Effector CD4-positive, alpha-beta T cell (primary cell): Measurements from ENCODE around the gene POM121.
"Not testable (repeated sequence)": the region's sequence is repeated elsewhere in the genome, so short reads cannot be mapped to it uniquely, and the experiment has no call there.

Experiments
- DNase-seq: peaks from one replicate; pipeline ENCODE4 v3.0.0-alpha.2; 2020

Gene POM121

GRCh38 chr7:72949686-72950085 lies 24.8 kb downstream of the POM121 start:
- DNase-seq = not testable (repeated sequence)

DNA sequence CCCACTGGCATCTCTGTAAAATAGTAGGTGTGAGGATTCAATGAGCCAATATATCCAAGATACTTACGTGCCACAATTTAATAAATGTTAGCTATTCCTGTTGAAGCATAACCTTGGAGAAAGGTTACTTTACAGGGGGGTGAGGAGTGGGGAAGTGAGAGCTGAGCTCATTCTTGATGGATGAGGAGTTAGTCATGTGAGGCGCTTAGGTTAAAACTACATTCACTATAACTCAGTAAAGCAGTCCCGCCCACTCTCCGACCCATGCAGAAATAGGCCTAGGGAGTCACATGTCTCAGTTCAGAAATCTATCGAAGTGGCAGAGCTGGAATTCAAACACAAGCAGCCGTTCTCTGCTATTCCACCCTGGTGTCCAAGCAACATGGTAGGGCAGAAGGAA lies 25.5 kb downstream of the POM121 start:
- not testable (repeated sequence) for DNase-seq

- not testable (repeated sequence) for DNase-seq
Measured at GRCh38 chr7:72953901-72954562, 29.1 kb downstream of the POM121 start.

- DNase-seq = not testable (repeated sequence)
Measured at GRCh38 chr7:72954563-72955198, 29.8 kb downstream of the POM121 start.

- DNase-seq = not testable (repeated sequence)
Measured at GRCh38 chr7:72960029-72960428, 35.1 kb downstream of the POM121 start.

- not testable (repeated sequence) for DNase-seq
Measured at GRCh38 chr7:72960626-72961345, 35.9 kb downstream of the POM121 start.

GRCh38 chr7:72961346-72961650 lies 36.4 kb downstream of the POM121 start:
- not testable (repeated sequence) for DNase-seq

- DNase-seq = not testable (repeated sequence)
Measured at GRCh38 chr7:72963056-72963455, 38.2 kb downstream of the POM121 start.

- DNase-seq = not testable (repeated sequence)
Measured at GRCh38 chr7:72965186-72965975, 40.5 kb downstream of the POM121 start.

DNA sequence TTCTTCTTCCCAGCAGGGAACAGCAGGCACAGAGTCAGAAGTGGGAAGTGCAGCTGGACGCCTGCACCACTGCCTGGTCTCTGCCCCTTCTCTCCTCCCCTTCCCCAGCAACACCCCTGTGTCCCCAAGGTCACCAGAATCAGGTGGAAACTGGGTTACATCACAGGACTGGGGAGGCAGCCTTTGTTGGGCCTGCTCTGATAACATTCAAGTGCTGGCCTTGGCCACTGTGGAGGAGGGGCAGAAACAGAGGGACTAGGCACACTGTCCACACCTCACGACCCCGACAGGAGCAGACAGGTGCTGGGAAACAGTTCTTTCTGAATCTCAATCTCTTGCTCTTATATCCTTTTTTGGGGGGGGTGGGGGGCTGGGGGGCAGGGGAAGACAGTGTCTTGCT lies 42.0 kb downstream of the POM121 start:
- DNase-seq = not testable (repeated sequence)

DNA sequence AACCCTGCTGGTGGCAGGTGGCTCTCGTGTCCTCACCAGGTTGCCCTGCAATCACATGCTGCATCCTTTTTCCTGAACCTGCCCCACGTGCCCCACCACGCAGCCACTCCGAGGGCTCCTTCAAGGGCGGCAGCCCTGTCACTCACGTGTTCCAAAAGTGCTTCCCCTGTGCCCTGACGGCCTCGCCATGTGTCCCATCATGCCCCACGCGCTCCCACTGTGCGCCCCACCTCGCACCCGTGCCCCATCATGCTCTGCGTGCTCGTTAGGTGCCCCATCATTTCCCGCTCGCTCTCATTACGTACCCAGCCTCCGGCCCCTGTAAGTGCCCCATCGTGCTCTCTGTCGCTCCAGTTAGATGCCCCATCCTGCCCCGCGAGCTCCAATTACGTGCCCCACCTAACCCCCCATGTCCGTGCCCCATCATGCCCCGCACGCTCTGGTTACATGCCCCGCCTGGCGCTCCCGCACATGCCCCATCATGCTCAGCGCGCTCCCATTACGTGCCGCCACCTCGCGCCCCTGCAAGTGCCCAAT lies 44.2 kb downstream of the POM121 start, which contains the start of gene TRIM74:
Gene TRIM74 (minus strand): TSS at position 487 of the 537 bp plus-strand sequence. CDS start 3,309 bp downstream, outside the sequence.
- not testable (repeated sequence) for DNase-seq

DNA sequence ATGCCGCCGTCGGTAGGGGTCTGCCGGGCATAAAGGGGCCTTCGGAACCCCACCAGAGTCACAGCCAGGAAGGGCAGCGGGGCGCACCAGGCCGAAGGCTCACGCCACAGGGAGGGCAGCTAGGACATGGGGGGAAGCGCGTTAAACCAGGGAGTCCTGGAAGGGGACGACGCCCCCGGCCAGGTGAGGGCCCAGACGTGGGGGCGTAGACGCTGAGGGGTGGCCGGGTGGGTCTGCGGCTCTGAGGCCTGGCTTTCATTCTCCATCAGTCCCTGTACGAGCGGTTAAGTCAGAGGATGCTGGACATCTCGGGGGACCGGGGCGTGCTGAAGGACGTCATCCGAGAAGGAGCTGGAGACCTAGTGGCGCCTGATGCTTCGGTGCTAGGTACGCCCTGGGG lies 44.8 kb downstream of the POM121 start:
- not testable (repeated sequence) for DNase-seq

- not testable (repeated sequence) for DNase-seq
Measured at GRCh38 chr7:72971505-72971904, 46.6 kb downstream of the POM121 start.

GRCh38 chr7:72974781-72975180 lies 49.9 kb downstream of the POM121 start:
- not testable (repeated sequence) for DNase-seq

DNA sequence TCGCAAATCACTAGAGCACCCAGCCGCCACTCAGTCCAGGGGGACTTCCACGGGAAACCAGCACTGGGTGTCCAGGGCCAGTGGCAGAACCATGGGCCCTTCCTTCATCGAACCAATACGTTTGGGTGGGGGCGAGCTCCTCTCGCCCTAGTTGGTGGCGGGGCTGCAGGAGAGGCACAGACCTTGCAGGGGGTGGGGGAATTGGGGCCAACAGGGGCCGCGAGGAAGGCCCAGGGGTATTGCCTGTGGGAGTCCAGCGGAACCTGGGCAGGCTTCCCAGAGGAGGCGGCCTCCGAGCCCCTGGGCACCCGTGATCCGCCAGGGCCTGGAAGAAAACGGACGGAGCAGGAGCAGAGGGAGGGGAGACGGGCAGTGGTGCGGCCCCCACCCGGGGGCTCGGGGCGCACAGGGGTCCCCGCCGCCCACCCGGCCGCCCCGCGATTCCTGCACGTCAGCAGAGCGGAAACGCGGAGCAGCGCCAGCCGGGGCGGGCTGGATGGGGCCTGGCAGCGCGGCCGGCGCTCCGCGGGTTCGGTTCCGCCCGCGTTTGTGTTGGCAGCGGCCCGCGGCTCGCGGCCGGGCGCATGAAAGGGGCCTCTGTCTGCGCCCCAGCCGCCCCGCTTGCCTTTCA lies 50.9 kb downstream of the POM121 start:
- DNase-seq = not testable (repeated sequence)

GRCh38 chr7:72976434-72976833 lies 51.5 kb downstream of the POM121 start:
- DNase-seq = not testable (repeated sequence)

DNA sequence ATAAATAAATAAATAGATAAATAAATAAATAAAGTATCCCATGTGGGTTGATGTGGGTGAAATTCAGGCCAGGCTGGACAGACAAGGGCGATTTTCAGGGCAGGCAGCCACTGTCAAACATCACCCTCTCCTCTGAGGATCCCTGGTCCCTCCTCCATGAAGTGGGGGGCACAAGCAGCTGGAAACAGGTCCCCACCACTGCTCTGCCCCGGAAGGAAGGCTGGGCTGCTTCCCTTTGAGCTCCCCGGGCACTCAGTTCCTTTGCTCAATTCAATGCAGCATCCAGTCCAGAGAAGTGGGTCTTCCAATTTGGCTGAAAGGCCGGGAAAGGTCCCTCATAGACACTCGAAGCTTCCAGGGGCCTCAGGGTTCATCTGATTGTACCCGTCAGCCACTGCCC lies 55.5 kb downstream of the POM121 start:
- not testable (repeated sequence) for DNase-seq

- DNase-seq = not testable (repeated sequence)
Measured at GRCh38 chr7:72982084-72982483, 57.2 kb downstream of the POM121 start.

- not testable (repeated sequence) for DNase-seq
Measured at GRCh38 chr7:72990146-72990913, 65.4 kb downstream of the POM121 start.

GRCh38 chr7:72995484-72995883 lies 70.6 kb downstream of the POM121 start:
- DNase-seq = not testable (repeated sequence)

DNA sequence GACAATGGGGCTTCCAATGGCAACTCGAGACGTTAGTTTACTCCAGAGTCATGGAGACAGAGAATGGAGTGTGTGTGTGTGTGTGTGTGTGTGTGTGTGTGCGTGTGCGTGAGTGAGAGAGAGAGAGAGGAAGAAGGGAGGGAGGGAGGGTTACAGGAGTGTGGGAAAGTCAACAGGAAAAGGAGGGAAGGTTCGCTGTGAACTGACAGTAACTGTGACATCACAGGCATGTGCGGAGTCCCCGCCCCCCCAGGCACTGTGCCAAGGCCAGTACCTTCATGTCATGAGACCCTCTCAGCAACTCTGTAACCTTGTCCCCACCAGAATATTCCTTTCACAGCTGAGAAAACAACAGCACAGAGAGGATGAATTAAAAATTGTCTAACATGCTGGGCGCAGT lies 72.6 kb downstream of the POM121 start:
- not testable (repeated sequence) for DNase-seq
